ENCODE data around the gene PAK5.

- TF ChIP-seq FOSL1 (IDR thresholded peaks at IDR 0.05; ENCODE audit: low read depth) = no peak
- no peak for TF ChIP-seq CTCF (IDR thresholded peaks at IDR 0.05 in 2 of 3, conservative IDR thresholded peaks at IDR 0.05 in 1 of 3; ENCODE audit: borderline replicate concordance in 1 of 3, insufficient read depth in 1 of 3, low read depth in 2 of 3, low read length in 2 of 3)
- TF ChIP-seq ZBTB33 (IDR thresholded peaks at IDR 0.05; ENCODE audit: extremely low read depth, insufficient replicate concordance, low read length) = no peak
- no peak for TF ChIP-seq POLR2AphosphoS5 (IDR thresholded peaks at IDR 0.05; ENCODE audit: low read depth, low read length)
- no peak for TF ChIP-seq CEBPB (IDR thresholded peaks at IDR 0.05; ENCODE audit: low read depth)
- no peak for TF ChIP-seq POLR2A (IDR thresholded peaks at IDR 0.05; ENCODE audit: borderline replicate concordance, extremely low read depth, insufficient read depth, insufficient read length)
- no peak for TF ChIP-seq EGR1 (IDR thresholded peaks at IDR 0.05; ENCODE audit: low read depth)
- TF ChIP-seq EZH2 (IDR thresholded peaks at IDR 0.05) = no peak
- no peak for TF ChIP-seq TCF7L2 (IDR thresholded peaks at IDR 0.05; ENCODE audit: borderline replicate concordance, extremely low read depth, insufficient read depth, insufficient read length)
- TF ChIP-seq SIN3A (IDR thresholded peaks at IDR 0.05; ENCODE audit: low read depth) = no peak
Measured at GRCh38 chr20:9571783-9572182, 267.1 kb downstream of the PAK5 start.
